HepG2 (cell line): ENCODE data around the gene TMEM235. TPM values are rescaled to one million over a fixed set of nuclear protein-coding genes. Genes with fewer than 3 reads are reported as not detected.

Experiments
- HDAC2 ChIP-seq: sonication (generic); formaldehyde crosslinking; IDR thresholded peaks from 2 replicates; pipeline ENCODE4 v1.4.0; 2020; ENCODE audit warnings: missing genetic modification reagents
- HMG20B ChIP-seq: conservative IDR thresholded peaks from 2 replicates; pipeline ENCODE4 v1.6.1; 2016; ENCODE audit warnings: missing genetic modification reagents, missing compliant biosample characterization
- KLF15 ChIP-seq: sonication (generic); formaldehyde crosslinking; IDR thresholded peaks from 2 replicates; pipeline ENCODE4 v1.8.1; 2023; ENCODE audit warnings: borderline replicate concordance, mild to moderate bottlenecking, inconsistent platforms, missing genetic modification reagents, mixed read lengths
- MAFG ChIP-seq: sonication (generic); formaldehyde crosslinking; IDR thresholded peaks from 2 replicates; pipeline ENCODE4 v1.5.1; 2020; ENCODE audit warnings: mild to moderate bottlenecking, missing genetic modification reagents
- MEIS1 ChIP-seq: sonication (generic); formaldehyde crosslinking; IDR thresholded peaks from 2 replicates; pipeline ENCODE4 v1.9.0; 2021; ENCODE audit warnings: mild to moderate bottlenecking, missing genetic modification reagents, moderate library complexity, borderline replicate concordance
- NFYC ChIP-seq: IDR thresholded peaks from 2 replicates; pipeline ENCODE4 v1.6.1; 2016; ENCODE audit warnings: missing genetic modification reagents, missing compliant biosample characterization
- NKX3-1 ChIP-seq: sonication (generic); formaldehyde crosslinking; IDR thresholded peaks from 2 replicates; pipeline ENCODE4 v1.5.0; 2020; ENCODE audit warnings: missing genetic modification reagents
- PRPF4 ChIP-seq: fragments of 200-400 bp; formaldehyde crosslinking; IDR thresholded peaks from 2 replicates; pipeline ENCODE4 v1.6.1; 2016; ENCODE audit warnings: low read length, low read depth; ENCODE audit not compliant: poor library complexity, severe bottlenecking
- SALL1 ChIP-seq: sonication (generic); formaldehyde crosslinking; IDR thresholded peaks from 2 replicates; pipeline ENCODE4 v1.8.0; 2022; ENCODE audit warnings: mild to moderate bottlenecking, missing genetic modification reagents
- SMAD3 ChIP-seq: sonication (generic); formaldehyde crosslinking; IDR thresholded peaks from 2 replicates; pipeline ENCODE4 v1.4.0; 2020; ENCODE audit warnings: missing genetic modification reagents
- SMC3 ChIP-seq: IDR thresholded peaks from 2 replicates; pipeline ENCODE4 v1.6.1; 2011; ENCODE audit warnings: low read length, improper control_type of control experiment
- TEAD3 ChIP-seq: optimal IDR thresholded peaks from 2 replicates; pipeline ENCODE3; 2016; ENCODE audit warnings: borderline replicate concordance
- TFDP1 ChIP-seq: IDR thresholded peaks from 2 replicates; pipeline ENCODE4 v1.6.1; 2016; ENCODE audit warnings: missing compliant biosample characterization, missing genetic modification reagents, borderline replicate concordance
- ZBTB33 ChIP-seq: sonication (generic); formaldehyde crosslinking; IDR thresholded peaks from 2 replicates; pipeline ENCODE4 v1.4.0; 2020; ENCODE audit warnings: missing genetic modification reagents
- ZNF282 ChIP-seq: fragments of 450-650 bp; IDR thresholded peaks from 2 replicates; pipeline ENCODE4 v1.6.1; 2018; ENCODE audit not compliant: partially characterized antibody
- ZNF33A ChIP-seq: sonication (generic); formaldehyde crosslinking; IDR thresholded peaks from 2 replicates; pipeline ENCODE4 v1.5.1; 2020; ENCODE audit warnings: missing genetic modification reagents, mild to moderate bottlenecking, moderate library complexity, borderline replicate concordance
- ZNF34 ChIP-seq: sonication (generic); formaldehyde crosslinking; IDR thresholded peaks from 2 replicates; pipeline ENCODE4 v1.4.0; 2020; ENCODE audit warnings: mild to moderate bottlenecking, missing genetic modification reagents, borderline replicate concordance
- ZNF431 ChIP-seq: sonication (generic); formaldehyde crosslinking; IDR thresholded peaks from 2 replicates; pipeline ENCODE4 v1.9.0; 2022; ENCODE audit warnings: missing genetic modification reagents, low read depth, mild to moderate bottlenecking, borderline replicate concordance
- ZNF44 ChIP-seq: sonication (generic); formaldehyde crosslinking; IDR thresholded peaks from 2 replicates; pipeline ENCODE4 v1.5.1; 2020; ENCODE audit warnings: mild to moderate bottlenecking, missing genetic modification reagents
- ZSCAN22 ChIP-seq: sonication (generic); formaldehyde crosslinking; IDR thresholded peaks from 2 replicates; pipeline ENCODE4 v1.4.0; 2020; ENCODE audit warnings: mild to moderate bottlenecking, missing genetic modification reagents
- polyA plus RNA-seq, 8 experiments: library from polyadenylated mRNA; depleted of rRNA in 3 of 8; stranded (reverse) in 7 of 8; unstranded in 1 of 8; fragments of >200 nt; fragmentation: Illumina TruSeq in 4 of 8; extraction: Trizol in 4 of 8; gene quantifications; 2 replicates each; pipeline versions ENCODE4 v1.2.1 to v1.2.3, GENCODE V29; 2011 to 2016; ENCODE audit warnings: low read depth in 4 of 8, missing spikeins in 1 of 8, mixed read lengths in 1 of 8; ENCODE audit not compliant: insufficient read depth in 1 of 8
- total RNA-seq, 5 experiments: library from RNA; depleted of rRNA; stranded (reverse); fragments of >200 nt; fragmentation: Illumina TruSeq; extraction: Trizol; gene quantifications; 2 replicates each; pipeline ENCODE4 v1.2.3, GENCODE V29; 2016; ENCODE audit warnings: low read depth in 1 of 5
- TF ChIP-seq, protein P1 (sequence below): sonication (generic); formaldehyde crosslinking; IDR thresholded peaks from 2 replicates; pipeline ENCODE4 v1.5.1; 2020; ENCODE audit warnings: mild to moderate bottlenecking, missing genetic modification reagents
- TF ChIP-seq, protein P2 (sequence below): sonication (generic); formaldehyde crosslinking; IDR thresholded peaks from 2 replicates; pipeline ENCODE4 v1.4.0; 2020; ENCODE audit warnings: missing genetic modification reagents

The TMEM235 gene
- total and polyA plus RNA-seq, 2 of the 13 experiments (the other 11 are each of a cell fraction or from before 2014, with no cell fraction given): not detected

DNA sequence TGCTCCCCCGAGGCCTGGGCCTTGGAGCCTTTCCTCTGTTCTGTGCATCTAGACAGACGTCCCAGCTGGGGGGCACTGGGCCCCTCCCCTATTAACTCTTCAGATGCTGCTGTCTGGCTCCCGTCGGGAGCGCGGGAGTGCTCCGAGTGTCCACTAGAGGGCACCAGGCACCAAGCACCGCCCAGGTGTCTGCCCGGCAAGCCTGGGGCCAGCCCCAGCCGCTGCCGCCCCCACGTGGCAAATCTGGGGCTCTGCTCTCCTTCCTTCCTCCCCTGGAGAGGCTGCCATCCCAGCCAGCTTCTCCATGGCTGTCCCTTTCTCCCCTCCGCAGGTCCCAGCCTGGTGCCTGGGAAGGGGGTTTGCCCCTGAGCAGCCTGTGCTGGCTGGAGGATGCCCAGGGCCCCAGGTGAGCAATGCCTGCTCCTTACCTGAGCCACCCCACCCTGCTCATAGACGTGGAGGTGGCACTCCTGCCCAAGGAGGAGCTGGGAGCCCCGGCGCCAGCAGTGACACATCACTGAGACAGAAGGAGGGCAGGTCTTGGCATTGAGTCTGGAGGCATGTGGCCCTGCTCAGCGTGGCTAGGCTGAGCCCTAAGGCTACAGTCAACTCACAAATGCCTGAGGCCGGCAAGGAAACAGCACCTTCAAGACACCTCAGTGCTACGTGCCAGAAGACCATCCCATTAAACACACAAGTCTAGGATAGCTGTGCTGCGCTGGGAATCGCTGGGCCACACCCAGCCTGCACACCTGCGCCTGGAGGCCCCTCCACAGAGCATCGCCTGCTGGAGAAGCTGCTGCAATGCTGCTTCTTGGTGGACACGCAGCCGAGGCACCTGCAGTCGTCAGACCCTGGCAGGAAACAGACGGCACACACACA is 19.7 kb downstream of the TMEM235 start (continued):
- TF ChIP-seq ZBTB33 (CRISPR knock-in tag) (peak; percentile 80), TEAD3 (peak; percentile 86), TFDP1 (CRISPR knock-in tag) (peak; percentile 28; the same call in 1 of the 2 replicates), SMC3 (peak; percentile 75; the same call in 1 of the 2 replicates), HMG20B (CRISPR knock-in tag) (0 out of 2 replicates have a peak, but pooled peaks have one; percentile 52), SALL1 (CRISPR knock-in tag) (peak; percentile 84), PRPF4 (no peak), SMAD3 (CRISPR knock-in tag) (peak; percentile 87; the same call in 1 of the 2 replicates), MAFG (CRISPR knock-in tag) (no peak), KLF15 (CRISPR knock-in tag) (no peak), ZNF282 (no peak), HDAC2 (peak; percentile 73), ZNF33A (CRISPR knock-in tag) (no peak), NKX3-1 (no peak), ZNF34 (CRISPR knock-in tag) (no peak), MEIS1 (no peak), ZNF431 (CRISPR knock-in tag) (no peak), ZNF44 (CRISPR knock-in tag) (no peak), ZSCAN22 (CRISPR knock-in tag) (no peak), NFYC (peak; percentile 47; the same call in 1 of the 2 replicates)
- TF ChIP-seq, protein P1, sequence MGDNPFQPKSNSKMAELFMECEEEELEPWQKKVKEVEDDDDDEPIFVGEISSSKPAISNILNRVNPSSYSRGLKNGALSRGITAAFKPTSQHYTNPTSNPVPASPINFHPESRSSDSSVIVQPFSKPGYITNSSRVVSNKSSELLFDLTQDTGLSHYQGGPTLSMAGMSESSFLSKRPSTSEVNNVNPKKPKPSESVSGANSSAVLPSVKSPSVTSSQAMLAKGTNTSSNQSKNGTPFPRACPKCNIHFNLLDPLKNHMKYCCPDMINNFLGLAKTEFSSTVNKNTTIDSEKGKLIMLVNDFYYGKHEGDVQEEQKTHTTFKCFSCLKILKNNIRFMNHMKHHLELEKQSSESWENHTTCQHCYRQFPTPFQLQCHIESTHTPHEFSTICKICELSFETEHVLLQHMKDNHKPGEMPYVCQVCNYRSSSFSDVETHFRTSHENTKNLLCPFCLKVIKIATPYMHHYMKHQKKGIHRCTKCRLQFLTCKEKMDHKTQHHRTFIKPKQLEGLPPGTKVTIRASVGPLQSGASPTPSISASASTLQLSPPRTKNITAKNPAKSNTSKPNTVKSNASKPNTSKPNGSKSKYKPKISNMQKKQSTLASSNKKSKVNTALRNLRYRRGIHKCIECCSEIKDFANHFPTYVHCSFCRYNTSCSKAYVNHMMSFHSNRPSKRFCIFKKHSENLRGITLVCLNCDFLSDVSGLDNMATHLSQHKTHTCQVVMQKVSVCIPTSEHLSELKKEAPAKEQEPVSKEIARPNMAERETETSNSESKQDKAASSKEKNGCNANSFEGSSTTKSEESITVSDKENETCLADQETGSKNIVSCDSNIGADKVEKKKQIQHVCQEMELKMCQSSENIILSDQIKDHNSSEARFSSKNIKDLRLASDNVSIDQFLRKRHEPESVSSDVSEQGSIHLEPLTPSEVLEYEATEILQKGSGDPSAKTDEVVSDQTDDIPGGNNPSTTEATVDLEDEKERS (CRISPR knock-in tag): 0 out of 2 replicates have a peak, but pooled peaks have one; percentile 40
- TF ChIP-seq, protein P2, sequence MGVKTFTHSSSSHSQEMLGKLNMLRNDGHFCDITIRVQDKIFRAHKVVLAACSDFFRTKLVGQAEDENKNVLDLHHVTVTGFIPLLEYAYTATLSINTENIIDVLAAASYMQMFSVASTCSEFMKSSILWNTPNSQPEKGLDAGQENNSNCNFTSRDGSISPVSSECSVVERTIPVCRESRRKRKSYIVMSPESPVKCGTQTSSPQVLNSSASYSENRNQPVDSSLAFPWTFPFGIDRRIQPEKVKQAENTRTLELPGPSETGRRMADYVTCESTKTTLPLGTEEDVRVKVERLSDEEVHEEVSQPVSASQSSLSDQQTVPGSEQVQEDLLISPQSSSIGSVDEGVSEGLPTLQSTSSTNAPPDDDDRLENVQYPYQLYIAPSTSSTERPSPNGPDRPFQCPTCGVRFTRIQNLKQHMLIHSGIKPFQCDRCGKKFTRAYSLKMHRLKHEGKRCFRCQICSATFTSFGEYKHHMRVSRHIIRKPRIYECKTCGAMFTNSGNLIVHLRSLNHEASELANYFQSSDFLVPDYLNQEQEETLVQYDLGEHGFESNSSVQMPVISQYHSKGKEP (CRISPR knock-in tag): no peak
